HepG2 (cell line): ENCODE results near the gene SLC4A2. TPM values are rescaled to one million over a fixed set of nuclear protein-coding genes. Genes with fewer than 3 reads are reported as not detected.

Experiments
- ATAD3A ChIP-seq: sonication (generic); formaldehyde crosslinking; IDR thresholded peaks from 2 replicates; pipeline ENCODE4 v1.4.0; 2020; ENCODE audit warnings: missing genetic modification reagents
- CTCF ChIP-seq: sonication (generic); formaldehyde crosslinking; IDR thresholded peaks from 2 replicates; pipeline ENCODE4 v1.5.0; 2020; ENCODE audit warnings: mild to moderate bottlenecking, missing genetic modification reagents, moderate library complexity
- GABPB1 ChIP-seq: IDR thresholded peaks from 2 replicates; pipeline ENCODE4 v1.6.1; 2016; ENCODE audit warnings: mild to moderate bottlenecking, missing genetic modification reagents, moderate library complexity, missing compliant biosample characterization
- GATAD1 ChIP-seq: IDR thresholded peaks from 2 replicates; pipeline ENCODE4 v1.6.1; 2016; ENCODE audit warnings: missing genetic modification reagents, missing compliant biosample characterization
- HIC2 ChIP-seq: sonication (generic); formaldehyde crosslinking; IDR thresholded peaks from 2 replicates; pipeline ENCODE4 v1.9.0; 2022; ENCODE audit warnings: low read depth, missing genetic modification reagents
- HNF4A ChIP-seq: sonication (generic); formaldehyde crosslinking; IDR thresholded peaks from 2 replicates; pipeline ENCODE4 v1.4.0; 2020; ENCODE audit warnings: missing genetic modification reagents
- PPARG ChIP-seq: conservative IDR thresholded peaks from 2 replicates; pipeline ENCODE4 v1.6.1; 2016; ENCODE audit warnings: missing biosample characterization, missing genetic modification reagents
- SOX13 ChIP-seq, 3 experiments: fragments of 450-650 bp in 1 of 3; sonication (generic) in 1 of 3; formaldehyde crosslinking in 1 of 3; IDR thresholded peaks in 2 of 3; conservative IDR thresholded peaks in 1 of 3; 2 replicates each; pipeline versions ENCODE4 v1.5.0 to v1.6.1; 2016 to 2020; ENCODE audit warnings: antibody characterized with exemption in 1 of 3, mild to moderate bottlenecking in 1 of 3, missing compliant biosample characterization in 1 of 3, missing genetic modification reagents in 1 of 3, moderate library complexity in 1 of 3
- UBTF ChIP-seq: sonication (generic); formaldehyde crosslinking; IDR thresholded peaks from 2 replicates; pipeline ENCODE4 v1.4.0; 2020; ENCODE audit warnings: mild to moderate bottlenecking, missing genetic modification reagents
- ZBTB33 ChIP-seq: sonication (generic); formaldehyde crosslinking; IDR thresholded peaks from 2 replicates; pipeline ENCODE4 v1.4.0; 2020; ENCODE audit warnings: missing genetic modification reagents
- ZBTB46 ChIP-seq: sonication (generic); formaldehyde crosslinking; IDR thresholded peaks from 2 replicates; pipeline ENCODE4 v1.4.0; 2020; ENCODE audit warnings: mild to moderate bottlenecking, missing genetic modification reagents, borderline replicate concordance
- ZNF644 ChIP-seq: IDR thresholded peaks from 2 replicates; pipeline ENCODE4 v1.6.1; 2016; ENCODE audit warnings: low read depth
- ZNF660 ChIP-seq: sonication (generic); formaldehyde crosslinking; IDR thresholded peaks from 2 replicates; pipeline ENCODE4 v1.5.1; 2020; ENCODE audit warnings: mild to moderate bottlenecking, low read depth, missing genetic modification reagents, borderline replicate concordance
- ZNF800 ChIP-seq: sonication (generic); formaldehyde crosslinking; IDR thresholded peaks from 2 replicates; pipeline ENCODE4 v1.4.0; 2020; ENCODE audit warnings: missing genetic modification reagents
- ZNF891 ChIP-seq: sonication (generic); formaldehyde crosslinking; IDR thresholded peaks from 2 replicates; pipeline ENCODE4 v1.5.0; 2020; ENCODE audit warnings: mild to moderate bottlenecking, missing genetic modification reagents
- ZSCAN9 ChIP-seq: IDR thresholded peaks from 2 replicates; pipeline ENCODE4 v1.6.1; 2016; ENCODE audit warnings: borderline replicate concordance
- polyA plus RNA-seq, 8 experiments: library from polyadenylated mRNA; depleted of rRNA in 3 of 8; stranded (reverse) in 7 of 8; unstranded in 1 of 8; fragments of >200 nt; fragmentation: Illumina TruSeq in 4 of 8; extraction: Trizol in 4 of 8; gene quantifications; 2 replicates each; pipeline versions ENCODE4 v1.2.1 to v1.2.3, GENCODE V29; 2011 to 2016; ENCODE audit warnings: low read depth in 4 of 8, missing spikeins in 1 of 8, mixed read lengths in 1 of 8; ENCODE audit not compliant: insufficient read depth in 1 of 8
- total RNA-seq, 5 experiments: library from RNA; depleted of rRNA; stranded (reverse); fragments of >200 nt; fragmentation: Illumina TruSeq; extraction: Trizol; gene quantifications; 2 replicates each; pipeline ENCODE4 v1.2.3, GENCODE V29; 2016; ENCODE audit warnings: low read depth in 1 of 5

SLC4A2 gene
- total and polyA plus RNA-seq, 2 of the 13 experiments (the other 11 are each of a cell fraction or from before 2014, with no cell fraction given): 51.9 to 73.4 TPM

GRCh38 chr7:151012031-151012692, 47.2 kb upstream of the SLC4A2 start (continued):
- TF ChIP-seq ZBTB33 (CRISPR knock-in tag) (no peak), ZNF891 (CRISPR knock-in tag) (0 out of 2 replicates have a peak, but pooled peaks have one; percentile 43), UBTF (CRISPR knock-in tag) (no peak; the same call in 1 of the 2 replicates), ZNF644 (CRISPR knock-in tag) (0 out of 2 replicates have a peak, but pooled peaks have one; percentile 27), GABPB1 (CRISPR knock-in tag) (peak; percentile 44; the same call in 1 of the 2 replicates), ZNF800 (0 out of 2 replicates have a peak, but pooled peaks have one; percentile 60), PPARG (CRISPR knock-in tag) (peak; percentile 92), GATAD1 (peak; percentile 45; the same call in 1 of the 2 replicates), HIC2 (CRISPR knock-in tag) (peak; percentile 96), ZSCAN9 (CRISPR knock-in tag) (no peak), SOX13 (IDR thresholded peaks at IDR 0.05) (no peak), SOX13 (CRISPR knock-in tag; conservative IDR thresholded peaks at IDR 0.05 in 1 of 2, IDR thresholded peaks at IDR 0.05 in 1 of 2) (peak in 1 of 2 experiments; percentile 25; a peak in 1 of 4 replicates), ATAD3A (no peak), CTCF (peak; percentile 47), ZBTB46 (CRISPR knock-in tag) (no peak), ZNF660 (CRISPR knock-in tag) (no peak), HNF4A (CRISPR knock-in tag) (peak; percentile 81)
